Caco-2 (cell line): Measurements from ENCODE around the gene NEK2. TPM values are rescaled to one million over a fixed set of nuclear protein-coding genes. Genes with fewer than 3 reads are reported as not detected.
"Not testable (repeated sequence)": the region's sequence is repeated elsewhere in the genome, so short reads cannot be mapped to it uniquely, and the experiment has no call there.

Experiments used
- BruUV-seq: library from RNA; stranded (reverse); fragments of 400-500 nt; replicated peaks from 2 replicates; lab custom pipeline; 2021; lab: Mats Ljungman, UMichigan
- CTCF ChIA-PET: fragments of 300-600 bp; sonication (Branson Sonifier 250); formaldehyde crosslinking; loops from one replicate; lab custom pipeline; 2022; ENCODE audit warnings: antibody characterized with exemption; lab: Charles Lee
- POLR2A ChIA-PET: fragments of 300-600 bp; sonication (Branson Sonifier 250); formaldehyde crosslinking; loops from one replicate; lab custom pipeline; 2022; ENCODE audit warnings: antibody characterized with exemption; lab: Charles Lee
- DNase-seq, 2 experiments: peaks; one replicate each; pipeline versions ENCODE4 v3.0.0 to v3.0.0-alpha.2; 2020 to 2022
- H3K27me3 ChIP-seq: replicated peaks from 2 replicates; pipeline ENCODE4 v1.6.0; 2011; ENCODE audit warnings: low read length; ENCODE audit not compliant: control insufficient read depth, insufficient read depth
- H3K36me3 ChIP-seq: 2 replicates; pipeline ENCODE4 v1.5.1; 2011; ENCODE audit warnings: low read length; ENCODE audit not compliant: control insufficient read depth, insufficient read depth
- H3K4me1 ChIP-seq: fragments of 250-450 bp; sonication (Bioruptor Pico); 2 replicates; pipeline ENCODE4 v1.5.1; 2020; ENCODE audit warnings: mild to moderate bottlenecking
- H3K4me3 ChIP-seq: 2 replicates; pipeline ENCODE4 v1.5.1; 2011; ENCODE audit warnings: low read depth, mild to moderate bottlenecking, control low read depth, low read length
- H3K9me3 ChIP-seq: fragments of 250-450 bp; sonication (Bioruptor Pico); 2 replicates; pipeline ENCODE4 v1.5.1; 2020; ENCODE audit warnings: mild to moderate bottlenecking, moderate library complexity
- H3K27ac Mint-ChIP-seq: one replicate; pipeline ENCODE4 v1.8.0; 2022; ENCODE audit warnings: mixed read lengths; ENCODE audit not compliant: unreplicated experiment
- H3K27me3 Mint-ChIP-seq: one replicate; pipeline ENCODE4 v1.8.0; 2022; ENCODE audit warnings: mixed read lengths; ENCODE audit not compliant: insufficient read depth, unreplicated experiment
- H3K36me3 Mint-ChIP-seq: one replicate; pipeline ENCODE4 v1.8.0; 2022; ENCODE audit warnings: mild to moderate bottlenecking, mixed read lengths; ENCODE audit not compliant: insufficient read depth, unreplicated experiment
- H3K4me1 Mint-ChIP-seq: one replicate; pipeline ENCODE4 v1.8.0; 2022; ENCODE audit warnings: low read depth, mixed read lengths; ENCODE audit not compliant: unreplicated experiment
- H3K4me3 Mint-ChIP-seq: one replicate; pipeline ENCODE4 v1.8.0; 2022; ENCODE audit warnings: mild to moderate bottlenecking, moderate library complexity, mixed read lengths; ENCODE audit not compliant: unreplicated experiment
- H3K9me3 Mint-ChIP-seq: one replicate; pipeline ENCODE4 v1.8.0; 2022; ENCODE audit warnings: mixed read lengths; ENCODE audit not compliant: unreplicated experiment
- CTCF ChIP-seq, 2 experiments: fragments of 200-600 bp in 1 of 2; IDR thresholded peaks; 1 replicate in 1 of 2; 2 replicates in 1 of 2; pipeline versions ENCODE4 v1.5.1 to v1.8.0; 2011 to 2022; ENCODE audit warnings: antibody characterized with exemption in 1 of 2, control low read depth in 1 of 2, inconsistent platforms in 1 of 2, low read depth in 1 of 2, low read length in 1 of 2, mild to moderate bottlenecking in 1 of 2, moderate library complexity in 1 of 2; ENCODE audit not compliant: insufficient read depth in 1 of 2, severe bottlenecking in 1 of 2, unreplicated experiment in 1 of 2
- intact Hi-C: fragments of 100-400 bp; cut with micrococcal nuclease; formaldehyde crosslinking; loops from one replicate; pipeline ENCODE4 v1.10.0; 2022; ENCODE audit not compliant: unreplicated experiment
- total RNA-seq: library from RNA; stranded (reverse); gene quantifications from 2 replicates; pipeline ENCODE4 v1.2.3, GENCODE V29; 2022

NEK2 gene
- total RNA-seq, 1 experiment from 2014 or later = 34.7 TPM

- H3K36me3 Mint-ChIP-seq = peaks cover 6% of the 10 kb centered on the region
- H3K36me3 ChIP-seq = no peaks in the 10 kb centered on the region
- peaks cover 51% of the 10 kb centered on the region for H3K4me1 Mint-ChIP-seq
- H3K27me3 ChIP-seq = no peaks in the 10 kb centered on the region
- no peak overlapping the region for H3K4me3 Mint-ChIP-seq
- ChIA-PET POLR2A (no interaction called here), CTCF (interaction anchor here (1.4 kb wide), 1 partner anchor 13 kb away, joined by 3 read pairs; no protein-coding TSS in a partner anchor)
- no TSS peak for BruUV-seq
- peak in 1 of 2 experiments; percentile 57 for DNase-seq
- intact Hi-C loops = no loop called here
- H3K4me3 ChIP-seq = no peak overlapping the region
- peak overlapping the region; percentile 67 for H3K27ac Mint-ChIP-seq
- H3K4me1 ChIP-seq = peaks cover 53% of the 10 kb centered on the region
- no peak for TF ChIP-seq CTCF (IDR thresholded peaks at IDR 0.05; ENCODE audit: insufficient read depth in 1 of 2, low read depth in 1 of 2, low read length in 1 of 2, severe bottlenecking in 1 of 2, unreplicated experiment in 1 of 2)
- no peaks in the 10 kb centered on the region for H3K27me3 Mint-ChIP-seq
- H3K9me3 Mint-ChIP-seq = no peaks in the 10 kb centered on the region
- H3K9me3 ChIP-seq = no peaks in the 10 kb centered on the region
Measured at GRCh38 chr1:211638689-211639101, 36.7 kb downstream of the NEK2 start.

- no peak for TF ChIP-seq CTCF (IDR thresholded peaks at IDR 0.05; ENCODE audit: insufficient read depth in 1 of 2, low read depth in 1 of 2, low read length in 1 of 2, severe bottlenecking in 1 of 2, unreplicated experiment in 1 of 2)
- CTCF ChIA-PET = interaction anchor here (1.4 kb wide), 1 partner anchor 13 kb away, joined by 3 read pairs; no protein-coding TSS in a partner anchor
- intact Hi-C loops = no loop called here
Measured at GRCh38 chr1:211638246-211638645, 37.2 kb downstream of the NEK2 start.

DNA sequence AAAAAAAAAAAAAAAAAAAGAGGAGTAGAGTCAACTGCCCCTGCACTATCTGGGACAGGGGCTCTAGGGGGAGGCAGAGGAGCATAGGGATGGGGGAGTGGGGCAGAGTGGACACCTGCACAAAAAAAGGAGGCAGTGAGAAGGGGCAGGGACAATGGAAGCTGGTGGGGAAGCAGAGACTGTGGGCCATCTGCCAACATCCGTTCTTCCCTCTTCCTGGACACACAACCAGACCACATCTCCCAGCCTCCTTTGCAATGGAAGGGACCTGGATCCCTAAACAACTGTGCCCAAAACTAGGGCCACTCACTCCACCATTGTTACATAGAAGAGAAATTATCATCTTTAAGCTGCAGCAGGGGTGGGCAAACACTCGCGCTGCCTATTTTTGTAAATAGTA, 38.4 kb downstream of the NEK2 start:
- H3K4me3 ChIP-seq = no peak overlapping the region
- POLR2A ChIA-PET = no interaction called here
- no peaks in the 10 kb centered on the region for H3K9me3 ChIP-seq
- Mint-ChIP-seq H3K4me3 (no peak overlapping the region), H3K9me3 (no peaks in the 10 kb centered on the region), H3K4me1 (peaks cover 43% of the 10 kb centered on the region), H3K27ac (no peak overlapping the region), H3K27me3 (no peaks in the 10 kb centered on the region), H3K36me3 (peaks cover 5% of the 10 kb centered on the region)
- CTCF ChIA-PET = no interaction called here
- no TSS peak for BruUV-seq
- no peaks in the 10 kb centered on the region for H3K27me3 ChIP-seq
- peaks cover 47% of the 10 kb centered on the region for H3K4me1 ChIP-seq
- no peaks in the 10 kb centered on the region for H3K36me3 ChIP-seq
- intact Hi-C loops = no loop called here
- DNase-seq = peak in 1 of 2 experiments; percentile 13
- no peak for TF ChIP-seq CTCF (IDR thresholded peaks at IDR 0.05; ENCODE audit: insufficient read depth in 1 of 2, low read depth in 1 of 2, low read length in 1 of 2, severe bottlenecking in 1 of 2, unreplicated experiment in 1 of 2)

More at GRCh38 chr1:211638246-211638645, 37.2 kb downstream of the NEK2 start:
- no peak for DNase-seq
- Histone ChIP-seq H3K4me1 (peaks cover 52% of the 10 kb centered on the region), H3K27me3 (no peaks in the 10 kb centered on the region), H3K4me3 (no peak overlapping the region), H3K9me3 (no peaks in the 10 kb centered on the region), H3K36me3 (no peaks in the 10 kb centered on the region)
- no peaks in the 10 kb centered on the region for H3K9me3 Mint-ChIP-seq
- H3K36me3 Mint-ChIP-seq = peaks cover 5% of the 10 kb centered on the region
- no TSS peak for BruUV-seq
- peak overlapping the region; percentile 67 for H3K27ac Mint-ChIP-seq
- no peak overlapping the region for H3K4me3 Mint-ChIP-seq
- H3K27me3 Mint-ChIP-seq = no peaks in the 10 kb centered on the region
- peaks cover 51% of the 10 kb centered on the region for H3K4me1 Mint-ChIP-seq
- POLR2A ChIA-PET = no interaction called here

- intact Hi-C loops, CTCF ChIA-PET, BruUV-seq, H3K9me3 Mint-ChIP-seq, H3K9me3 ChIP-seq, POLR2A ChIA-PET, H3K4me3 Mint-ChIP-seq, H3K27me3 Mint-ChIP-seq, H3K36me3 ChIP-seq, H3K4me3 ChIP-seq, H3K27ac Mint-ChIP-seq, H3K27me3 ChIP-seq, H3K36me3 Mint-ChIP-seq: not testable (repeated sequence)
- peak; percentile 38 to 68 for DNase-seq
- H3K4me1 Mint-ChIP-seq = peaks cover 41% of the 10 kb centered on the region
- peaks cover 46% of the 10 kb centered on the region for H3K4me1 ChIP-seq
Measured at GRCh38 chr1:211636575-211637029, 38.8 kb downstream of the NEK2 start.
